Thoracic aorta (tissue), 2 donors: Measurements from ENCODE around the gene TMEM31. TPM values are rescaled to one million over a fixed set of nuclear protein-coding genes. Genes with fewer than 3 reads are reported as not detected.

ENCODE experiments used
- ATAC-seq: fragments of 150-250 bp; one replicate; pipeline ENCODE4 v1.8.0; 2017; ENCODE audit warnings: low read depth; ENCODE audit not compliant: insufficient number of reproducible peaks, low FRiP score
- DNase-seq: peaks from one replicate; pipeline ENCODE4 v3.0.0-alpha.2; 2020; ENCODE audit warnings: low spot score
- H3K27ac ChIP-seq, 2 donors: fragments of 200-600 bp; sonication (generic); 1 replicate in 1 of 2; 2 replicates in 1 of 2; pipeline ENCODE4 v1.5.1; 2016; ENCODE audit warnings: mild to moderate bottlenecking in 2 of 2, moderate library complexity in 2 of 2
- H3K27me3 ChIP-seq: fragments of 200-600 bp; sonication (generic); replicated peaks from 2 replicates; pipeline ENCODE4 v1.6.0; 2016; ENCODE audit warnings: mild to moderate bottlenecking; ENCODE audit not compliant: insufficient read depth
- H3K36me3 ChIP-seq: fragments of 200-600 bp; sonication (generic); one replicate; pipeline ENCODE4 v1.5.1; 2016
- H3K4me1 ChIP-seq, 2 donors: fragments of 200-600 bp; sonication (generic); 1 replicate in 1 of 2; 2 replicates in 1 of 2; pipeline versions ENCODE4 v1.5.1 to v1.6.0; 2016; ENCODE audit warnings: low read depth in 2 of 2, mild to moderate bottlenecking in 1 of 2; ENCODE audit not compliant: control insufficient read depth in 1 of 2
- H3K4me3 ChIP-seq: fragments of 200-600 bp; sonication (generic); 2 replicates; pipeline ENCODE4 v1.5.1; 2016; ENCODE audit warnings: mild to moderate bottlenecking
- H3K9me3 ChIP-seq: fragments of 200-600 bp; sonication (generic); 2 replicates; pipeline ENCODE4 v1.5.1; 2016
- total RNA-seq, 2 donors: library from RNA; depleted of rRNA; stranded (reverse); fragments of >200 nt; gene quantifications; one replicate each; pipeline versions ENCODE4 v1.1.0 to v1.2.3, GENCODE V29; 2016
- TF ChIP-seq, protein P1 (sequence below): fragments of 200-600 bp; sonication (generic); IDR thresholded peaks from one replicate; pipeline ENCODE4 v1.5.1; 2019; ENCODE audit warnings: antibody characterized with exemption

TMEM31 gene
- total RNA-seq, 2 donors from 2014 or later = not detected

DNA sequence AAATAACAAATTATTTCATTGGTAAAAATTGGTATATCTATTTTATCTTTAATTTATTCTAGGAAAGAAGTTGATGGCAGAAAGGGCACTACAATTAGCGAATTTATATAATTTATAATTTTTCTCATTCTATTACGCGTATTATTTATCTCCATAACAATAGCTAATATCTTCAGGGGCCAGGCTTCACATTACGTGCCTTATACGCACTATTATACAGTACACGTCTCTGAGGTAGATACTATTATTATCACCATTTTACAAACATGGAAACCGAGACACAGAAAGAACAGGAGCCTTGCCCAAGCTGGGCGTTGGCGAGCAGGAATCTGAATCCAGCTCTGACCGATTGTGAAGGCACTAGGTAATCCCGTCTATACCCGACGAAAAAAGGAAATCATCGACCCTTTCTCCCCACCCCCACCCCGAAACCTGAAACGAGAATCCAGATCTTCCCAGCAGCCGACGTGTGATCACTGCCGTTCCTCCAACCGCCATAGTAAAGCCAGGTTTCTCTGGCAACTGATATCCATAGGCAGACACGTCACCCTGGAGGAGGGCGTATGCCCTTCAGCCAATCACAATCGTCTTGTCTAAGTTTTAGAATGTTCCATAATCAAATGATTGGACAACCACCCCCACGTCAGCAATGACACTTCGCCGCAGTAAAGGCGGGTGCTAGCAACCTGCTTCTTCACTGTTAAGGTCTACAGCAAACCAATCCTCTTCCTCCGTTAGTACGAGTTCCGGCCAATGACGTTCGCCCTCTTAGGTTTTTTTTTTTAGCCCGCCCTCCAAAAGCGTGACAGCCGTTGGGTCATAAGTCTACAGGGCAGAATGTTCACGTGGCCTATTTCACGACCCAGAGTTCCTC lies 24.3 kb upstream of the TMEM31 start, which contains the start of gene MORF4L2:
Gene MORF4L2, minus strand, starts transcription at position 501 of the 874 bp plus-strand sequence. CDS start 9,672 bp downstream, outside the sequence.
- peak; percentile 95 for ATAC-seq
- H3K27me3 ChIP-seq = no peaks in the 10 kb centered on the region
- no peaks in the 10 kb centered on the region for H3K9me3 ChIP-seq
- peaks cover 10% of the 10 kb centered on the region for H3K36me3 ChIP-seq
- H3K27ac ChIP-seq = peak within 1 kb of the TSS; percentile 97 to 98
- TF ChIP-seq, protein P1, sequence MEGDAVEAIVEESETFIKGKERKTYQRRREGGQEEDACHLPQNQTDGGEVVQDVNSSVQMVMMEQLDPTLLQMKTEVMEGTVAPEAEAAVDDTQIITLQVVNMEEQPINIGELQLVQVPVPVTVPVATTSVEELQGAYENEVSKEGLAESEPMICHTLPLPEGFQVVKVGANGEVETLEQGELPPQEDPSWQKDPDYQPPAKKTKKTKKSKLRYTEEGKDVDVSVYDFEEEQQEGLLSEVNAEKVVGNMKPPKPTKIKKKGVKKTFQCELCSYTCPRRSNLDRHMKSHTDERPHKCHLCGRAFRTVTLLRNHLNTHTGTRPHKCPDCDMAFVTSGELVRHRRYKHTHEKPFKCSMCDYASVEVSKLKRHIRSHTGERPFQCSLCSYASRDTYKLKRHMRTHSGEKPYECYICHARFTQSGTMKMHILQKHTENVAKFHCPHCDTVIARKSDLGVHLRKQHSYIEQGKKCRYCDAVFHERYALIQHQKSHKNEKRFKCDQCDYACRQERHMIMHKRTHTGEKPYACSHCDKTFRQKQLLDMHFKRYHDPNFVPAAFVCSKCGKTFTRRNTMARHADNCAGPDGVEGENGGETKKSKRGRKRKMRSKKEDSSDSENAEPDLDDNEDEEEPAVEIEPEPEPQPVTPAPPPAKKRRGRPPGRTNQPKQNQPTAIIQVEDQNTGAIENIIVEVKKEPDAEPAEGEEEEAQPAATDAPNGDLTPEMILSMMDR = no peak
- peaks cover 7 to 11% of the 10 kb centered on the region in 2 donors for H3K4me1 ChIP-seq
- peak within 1 kb of the TSS; percentile 87 for H3K4me3 ChIP-seq
- peak; percentile 77 for DNase-seq

DNA sequence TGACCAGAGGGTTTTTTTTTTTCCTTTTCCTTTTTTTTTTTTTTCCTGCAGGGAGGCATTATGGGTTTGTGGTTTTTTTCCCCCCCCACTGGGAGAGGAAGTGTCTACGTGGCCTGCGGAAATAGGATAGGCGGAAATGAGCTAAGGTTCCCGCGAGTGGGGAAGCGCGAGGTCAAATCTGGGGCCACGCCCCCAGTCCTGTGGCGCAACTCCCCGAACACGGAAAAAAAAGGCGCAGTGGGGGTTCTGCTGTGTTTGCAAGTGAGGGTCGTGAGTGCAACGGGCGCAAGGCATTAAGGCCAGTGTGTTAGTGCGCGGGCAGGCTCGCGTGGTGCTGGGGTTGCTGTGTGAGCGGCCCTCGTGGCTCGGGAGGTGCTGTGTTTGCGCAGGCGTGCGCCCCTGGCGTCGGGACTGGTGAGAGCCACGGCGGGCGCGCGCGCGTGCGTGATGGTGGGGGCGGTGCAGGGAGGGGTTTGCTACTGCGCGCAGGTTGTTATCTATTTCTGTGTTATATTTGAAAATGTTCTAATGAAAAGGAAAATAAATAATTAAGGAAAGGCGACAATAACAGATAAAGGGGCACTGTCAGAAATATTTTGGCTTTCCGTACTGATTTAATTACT lies 23.5 kb upstream of the TMEM31 start:
- Histone ChIP-seq H3K9me3 (no peaks in the 10 kb centered on the region), H3K27me3 (no peaks in the 10 kb centered on the region), H3K4me1 (peaks cover 7% of the 10 kb centered on the region in 2 donors), H3K4me3 (peak overlapping the region; percentile 87), H3K27ac (peak overlapping the region; percentile 97 to 98), H3K36me3 (peaks cover 10% of the 10 kb centered on the region)
- ATAC-seq (peak; percentile 75), DNase-seq (peak; percentile 51)
- TF ChIP-seq, protein P1 = no peak

DNA sequence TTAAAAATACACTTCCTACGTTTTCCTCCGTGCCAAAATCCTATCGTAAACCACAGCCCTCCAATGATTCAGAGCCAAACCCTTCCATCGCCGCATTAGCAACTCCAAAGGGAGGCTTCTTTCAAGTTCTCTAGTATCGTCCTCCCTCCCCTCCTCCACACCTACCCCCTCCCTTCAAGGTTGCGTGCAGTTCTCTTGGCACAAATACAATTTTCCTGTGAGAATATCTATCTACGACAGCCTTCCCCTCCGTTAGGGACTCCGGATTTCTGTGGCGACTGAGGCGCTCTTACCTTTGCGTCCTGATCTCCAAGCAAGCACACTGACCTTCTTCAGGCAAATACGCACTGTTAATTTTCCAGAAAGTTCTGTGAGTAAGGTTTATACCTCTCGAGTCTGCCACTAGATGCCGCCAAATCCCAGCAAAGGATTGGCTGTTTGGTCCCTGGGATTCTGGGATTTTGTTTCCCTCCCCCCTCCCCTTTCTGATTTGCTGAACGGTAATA lies 23.0 kb upstream of the TMEM31 start:
- H3K4me3 ChIP-seq = peak overlapping the region; percentile 87
- H3K36me3 ChIP-seq = peaks cover 10% of the 10 kb centered on the region
- DNase-seq = peak; percentile 4
- peak; percentile 15 for ATAC-seq
- H3K27me3 ChIP-seq = no peaks in the 10 kb centered on the region
- peaks cover 5 to 7% of the 10 kb centered on the region in 2 donors for H3K4me1 ChIP-seq
- TF ChIP-seq, protein P1 = peak; percentile 57
- H3K27ac ChIP-seq = peak overlapping the region; percentile 97 to 98
- no peaks in the 10 kb centered on the region for H3K9me3 ChIP-seq

DNA sequence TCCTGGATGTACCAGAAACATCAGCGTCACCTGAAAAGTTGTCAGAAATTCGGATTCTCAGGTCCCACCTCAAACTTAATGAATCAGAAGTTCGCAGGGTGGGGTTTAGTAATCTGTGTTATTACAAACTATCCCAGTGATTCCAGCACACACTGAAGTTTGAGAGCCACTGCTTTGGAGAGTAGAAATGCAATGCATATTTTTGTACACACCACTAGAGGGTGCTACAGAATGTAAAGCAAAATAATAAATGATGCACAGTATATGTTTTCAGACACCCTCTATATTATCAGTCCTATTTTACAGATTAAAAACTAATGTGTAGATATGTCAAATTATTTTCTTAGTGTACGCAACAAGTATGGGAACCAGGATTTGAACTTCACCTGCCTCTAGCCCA lies 21.8 kb upstream of the TMEM31 start:
- TF ChIP-seq, protein P1 = peak; percentile 54
- Histone ChIP-seq H3K27ac (peak overlapping the region in 1 of 2 donors; percentile 97), H3K36me3 (peaks cover 6% of the 10 kb centered on the region), H3K27me3 (no peaks in the 10 kb centered on the region), H3K4me3 (peak overlapping the region; percentile 87), H3K4me1 (peaks cover 2 to 3% of the 10 kb centered on the region in 2 donors), H3K9me3 (no peaks in the 10 kb centered on the region)
- ATAC-seq (no peak), DNase-seq (no peak)

DNA sequence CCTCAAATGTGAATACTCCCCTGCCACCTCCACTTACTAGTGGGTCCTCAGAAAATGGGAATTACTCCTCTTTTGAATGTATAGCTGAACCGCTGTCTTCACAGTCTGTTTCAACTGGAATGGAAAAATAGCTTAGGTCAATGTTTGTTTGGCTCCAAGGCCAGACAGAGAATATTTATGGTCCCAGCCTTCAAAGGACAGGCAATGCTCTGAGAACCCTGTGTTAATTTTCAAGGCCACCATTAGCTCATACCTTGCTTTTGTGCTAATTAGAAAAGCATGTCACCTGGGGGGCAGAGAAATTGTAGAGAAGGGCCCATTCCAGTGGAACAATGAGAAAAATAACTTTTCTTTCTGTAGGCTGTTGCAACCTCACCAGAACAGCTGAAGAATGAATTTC lies 19.6 kb upstream of the TMEM31 start:
- H3K9me3 ChIP-seq = no peaks in the 10 kb centered on the region
- TF ChIP-seq, protein P1 = no peak
- no peak overlapping the region for H3K27ac ChIP-seq
- H3K4me1 ChIP-seq = no peaks in the 10 kb centered on the region
- no peak overlapping the region for H3K4me3 ChIP-seq
- no peaks in the 10 kb centered on the region for H3K27me3 ChIP-seq
- ATAC-seq (no peak), DNase-seq (no peak)
- no peaks in the 10 kb centered on the region for H3K36me3 ChIP-seq
